Measurements from ENCODE around the gene FURIN.

- TF ChIP-seq CTCF (IDR thresholded peaks at IDR 0.05) (no peak), EZH2 (IDR thresholded peaks at IDR 0.05) (no peak), EZH2phosphoT487 (IDR thresholded peaks at IDR 0.05) (no peak)
Observed at GRCh38 chr15:90869601-90870353, 1.4 kb downstream of the FURIN start.
